CD4-positive, alpha-beta T cell treated with Interferon gamma for 1 hour (primary cell): ENCODE results near the gene FLOT2.
"Not testable (repeated sequence)": the region's sequence is repeated elsewhere in the genome, so short reads cannot be mapped to it uniquely, and the experiment has no call there.

ENCODE experiments used
- DNase-seq: peaks from one replicate; pipeline ENCODE4 v3.0.0-alpha.2; 2020

FLOT2 gene

GRCh38 chr17:28912938-28913333 lies 15.4 kb upstream of the FLOT2 start:
- DNase-seq, result no peak

- DNase-seq, result no peak
Observed at GRCh38 chr17:28912281-28912937, 14.9 kb upstream of the FLOT2 start.

DNA sequence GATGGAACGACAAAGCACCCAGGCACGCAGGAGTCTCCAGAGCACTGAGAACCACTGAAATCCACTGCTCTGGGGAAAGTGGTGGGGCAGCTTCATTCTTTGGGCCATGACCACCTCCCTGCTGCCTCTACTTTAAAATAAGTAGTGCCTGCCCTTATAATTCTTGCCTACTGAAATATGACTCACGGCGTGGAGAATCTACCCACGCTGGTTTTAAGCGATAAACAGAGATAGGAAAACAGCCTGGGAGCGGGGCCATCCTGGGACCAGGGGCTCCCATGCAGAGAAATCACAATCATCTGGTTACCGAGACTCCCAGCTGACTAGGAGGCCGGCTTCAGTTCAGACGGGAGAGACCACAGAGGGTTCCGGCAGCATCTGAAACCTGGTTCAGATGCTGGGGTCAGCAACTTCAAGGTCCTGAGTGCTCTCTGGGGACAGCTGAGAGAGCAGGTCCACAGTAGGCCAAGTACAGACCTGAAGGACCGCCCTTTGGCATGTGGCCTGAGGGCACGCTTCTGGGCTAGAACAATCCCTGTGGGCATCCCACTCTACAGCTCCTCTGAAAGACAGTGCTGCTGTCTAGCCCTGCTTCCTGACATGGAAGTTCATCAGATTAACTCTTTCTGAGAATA lies 14.0 kb upstream of the FLOT2 start:
- DNase-seq, result no peak

DNA sequence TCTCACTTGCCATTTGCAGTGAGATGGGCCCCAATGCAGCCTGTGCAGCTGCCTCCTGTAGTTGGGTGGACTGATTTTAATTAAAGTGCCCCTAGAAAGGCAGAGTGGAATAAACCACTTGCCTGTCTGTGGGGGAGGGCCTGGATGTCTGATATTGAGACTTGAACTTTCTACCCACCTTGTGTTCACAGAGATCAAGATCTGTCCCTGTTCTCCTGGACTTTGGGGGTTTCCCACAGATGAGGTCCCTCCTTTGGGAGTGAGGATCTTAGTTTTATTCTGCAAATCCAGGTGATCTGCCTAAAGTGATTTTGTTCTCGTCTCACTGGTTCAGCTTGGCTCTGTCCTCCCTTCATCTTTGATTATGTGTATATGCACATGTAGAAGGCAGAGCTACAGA lies 13.0 kb upstream of the FLOT2 start:
- DNase-seq, result no peak

GRCh38 chr17:28908640-28909167 lies 11.2 kb upstream of the FLOT2 start:
- DNase-seq, result no peak

DNA sequence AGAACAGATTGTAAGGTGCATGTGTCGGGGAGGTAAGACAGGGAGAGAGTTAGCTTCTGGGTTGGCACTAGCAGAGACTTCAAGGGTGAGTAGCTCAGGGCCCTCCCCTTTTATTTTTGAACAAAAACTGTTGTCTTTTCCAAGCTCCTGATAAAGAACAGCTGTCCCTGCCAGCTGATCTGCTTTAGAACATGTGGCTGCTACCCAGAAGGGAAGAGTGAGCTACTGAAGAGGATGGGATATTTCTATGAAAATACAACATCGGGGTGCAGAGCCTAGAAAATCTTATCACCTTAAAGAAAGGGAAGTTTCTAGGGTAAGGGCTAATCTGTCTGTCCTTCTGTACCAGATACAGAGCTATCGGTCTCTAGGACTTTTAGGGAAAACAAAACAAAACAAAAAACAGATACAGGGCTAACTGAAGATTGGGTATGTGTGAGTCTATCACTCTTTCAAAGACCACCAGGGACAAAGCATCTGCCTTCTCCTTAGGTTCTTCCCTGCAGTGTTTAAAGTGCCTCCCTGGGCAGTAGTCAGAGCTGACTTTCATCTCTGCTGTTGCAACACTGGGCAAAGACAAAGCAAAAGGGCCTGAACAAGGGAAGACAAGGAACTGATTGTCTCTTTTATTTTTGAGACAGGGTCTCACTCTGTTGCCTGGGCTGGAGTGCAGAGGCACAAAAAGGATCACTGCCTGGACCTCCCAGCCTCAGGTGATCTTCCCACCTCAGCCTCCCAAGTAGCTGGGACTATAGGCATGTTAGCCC lies 10.4 kb upstream of the FLOT2 start:
- DNase-seq, result no peak

GRCh38 chr17:28906706-28907438 lies 9.3 kb upstream of the FLOT2 start:
- no peak for DNase-seq

GRCh38 chr17:28906276-28906675 lies 8.7 kb upstream of the FLOT2 start:
- DNase-seq, result no peak

GRCh38 chr17:28904800-28905199 lies 7.3 kb upstream of the FLOT2 start:
- no peak for DNase-seq

- DNase-seq, result not testable (repeated sequence)
Observed at GRCh38 chr17:28903546-28903841, 6.0 kb upstream of the FLOT2 start.

GRCh38 chr17:28902819-28903545 lies 5.4 kb upstream of the FLOT2 start, which contains the start of gene DHRS13:
Gene DHRS13, minus strand, starts transcription at chr17:28903079. Its CDS starts 135 bp downstream, at chr17:28902944.
- peak; percentile 95 for DNase-seq

- no peak for DNase-seq
Observed at GRCh38 chr17:28901866-28902818, 4.6 kb upstream of the FLOT2 start.

GRCh38 chr17:28900986-28901726 lies 3.6 kb upstream of the FLOT2 start:
- DNase-seq, result no peak

GRCh38 chr17:28899212-28899815 lies 1.8 kb upstream of the FLOT2 start:
- no peak for DNase-seq

DNA sequence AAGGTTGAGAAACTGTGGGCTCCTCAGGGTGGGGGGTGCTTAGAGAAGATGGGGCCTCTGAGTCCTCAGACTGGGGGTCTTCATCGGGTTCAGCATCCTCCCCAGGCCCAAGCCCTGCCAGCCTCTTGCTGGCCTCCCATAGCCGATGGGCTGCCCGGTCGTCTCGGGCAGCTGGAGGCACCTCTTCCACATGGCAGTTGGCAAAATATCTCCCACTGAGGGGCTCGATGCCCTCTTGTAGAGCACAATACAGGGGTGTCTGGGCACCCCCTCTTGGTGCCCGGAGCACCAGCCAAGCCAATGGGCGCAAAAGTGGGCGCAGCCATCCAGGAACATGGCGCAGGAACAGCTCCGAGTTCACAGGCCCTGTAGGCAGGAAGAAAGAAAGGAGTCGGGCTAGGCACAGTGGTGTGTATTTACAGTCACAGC lies 1.0 kb upstream of the FLOT2 start:
- no peak for DNase-seq

DNA sequence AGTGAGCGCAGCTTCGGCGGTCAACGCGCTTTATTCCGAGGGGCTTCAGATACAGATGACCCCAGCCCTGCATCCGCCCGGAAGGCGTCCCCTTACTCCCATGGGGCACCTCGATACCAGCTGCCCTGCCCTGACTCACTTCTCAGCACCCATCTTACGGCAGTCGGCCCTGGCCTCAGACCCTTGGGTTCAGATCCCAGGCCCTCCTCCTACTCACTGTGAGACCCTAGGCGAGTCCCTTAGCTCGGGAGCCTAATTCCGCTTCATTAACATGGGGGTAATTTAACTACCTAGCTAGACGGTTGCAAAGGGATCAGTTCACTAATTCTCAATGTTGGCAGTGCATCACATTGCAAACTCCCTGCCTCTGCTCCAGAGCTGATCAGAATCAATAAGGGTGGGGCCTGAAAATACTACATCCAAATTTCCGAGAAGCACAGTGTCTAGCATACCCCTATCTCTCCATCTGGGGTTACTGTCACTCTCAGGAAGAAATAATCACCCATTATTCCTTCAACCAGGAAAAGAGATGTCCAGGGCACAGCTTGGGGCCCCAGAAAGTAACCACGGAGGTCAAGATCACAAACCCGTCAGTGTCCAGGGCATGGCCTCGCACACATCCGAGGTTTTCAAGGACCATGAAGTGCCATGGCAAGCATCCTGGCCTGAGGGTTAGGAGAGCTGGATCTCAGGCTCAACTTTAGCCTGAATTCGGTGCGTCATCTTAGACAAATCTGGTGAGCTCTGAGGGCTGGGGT lies 415 bp upstream of the FLOT2 start:
- peak; percentile 26 for DNase-seq

DNA sequence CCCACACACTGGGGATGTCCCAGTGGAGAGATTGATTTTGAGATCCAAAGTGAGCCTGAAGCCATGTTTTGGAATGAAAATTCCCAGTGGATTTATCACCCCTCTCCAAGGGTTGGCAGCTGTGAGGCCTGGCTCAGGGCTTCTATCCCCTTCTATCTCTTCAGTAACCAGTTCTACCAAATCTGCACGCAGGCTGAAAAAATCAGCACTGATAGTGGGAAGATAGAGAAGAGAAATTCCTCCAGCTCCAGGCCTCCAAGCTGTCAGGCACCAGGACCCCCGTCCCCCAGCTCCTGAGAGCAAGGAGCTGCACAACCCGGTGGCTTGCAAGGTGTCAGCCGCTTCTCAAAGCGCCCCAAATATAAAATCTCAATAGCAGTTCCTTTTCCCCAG lies 1.0 kb downstream of the FLOT2 start:
- DNase-seq, result no peak

DNA sequence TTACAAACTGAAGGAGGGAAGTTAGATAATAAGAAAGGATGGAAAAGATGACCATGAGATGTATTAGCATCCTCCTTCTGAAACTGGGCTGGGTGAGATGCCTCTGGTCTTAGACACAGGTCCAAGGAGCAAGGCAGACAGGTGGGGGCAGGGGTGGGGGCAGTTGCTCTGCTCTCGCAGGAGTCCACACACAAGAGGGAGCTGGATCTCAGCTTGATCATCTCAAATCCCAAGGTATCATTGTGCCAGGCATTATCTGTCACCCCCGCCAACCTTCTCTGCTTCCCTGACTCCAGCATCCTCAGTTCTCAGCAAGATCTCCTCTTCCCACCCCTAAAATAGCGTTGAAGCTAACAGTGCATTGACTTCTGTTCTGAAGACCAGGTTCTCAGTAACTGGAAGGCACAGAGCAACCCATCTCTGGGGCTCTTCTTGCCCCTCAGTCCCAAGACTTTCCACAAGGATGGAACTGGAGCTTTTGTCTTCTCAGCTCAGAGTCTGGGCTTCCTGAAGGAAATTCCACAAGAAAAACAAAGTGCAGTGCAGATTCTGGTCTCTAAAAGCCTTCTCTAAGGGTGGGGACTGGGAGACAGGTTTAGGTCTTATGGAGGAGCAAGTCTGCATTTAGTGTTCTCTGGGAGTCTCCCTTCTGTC lies 1.6 kb downstream of the FLOT2 start:
- no peak for DNase-seq
